ENCODE results near the gene SNED1. TPM values are rescaled to one million over a fixed set of nuclear protein-coding genes. Genes with fewer than 3 reads are reported as not detected.

Gene SNED1
- total and polyA plus RNA-seq, 2 experiments from 2014 or later = 1.5 to 2.8 TPM

- DNase-seq (ENCODE audit: low spot score) (peak; percentile 53), ATAC-seq (peak; percentile 2)
- Histone ChIP-seq H4K20me1 (replicated peaks; ENCODE audit: insufficient read depth) (no peaks in the 10 kb centered on the region; the same call in 1 of the 2 replicates), H3K27me3 (ENCODE audit: insufficient read depth) (peaks cover 18% of the 10 kb centered on the region), H3K9me2 (ENCODE audit: insufficient read depth) (no peaks in the 10 kb centered on the region), H3K27ac (ENCODE audit: low read depth) (no peak overlapping the region), H3K4me1 (ENCODE audit: insufficient read depth) (no peaks in the 10 kb centered on the region), H3K36me3 (ENCODE audit: insufficient read depth) (no peaks in the 10 kb centered on the region), H3F3A (replicated peaks; ENCODE audit: low read depth) (no peaks in the 10 kb centered on the region), H3K4me2 (peak overlapping the region; percentile 81), H3K79me2 (replicated peaks; ENCODE audit: insufficient read depth) (no peaks in the 10 kb centered on the region), H3K4me3 (peak overlapping the region; percentile 62), H2AFZ (no peak overlapping the region)
- Mint-ChIP-seq H3K27me3 (ENCODE audit: insufficient read depth, low read depth, poor library complexity) (peaks cover 21% of the 10 kb centered on the region), H3K4me1 (peaks cover 4% of the 10 kb centered on the region; the same call in 1 of the 3 replicates), H3K27ac (no peak overlapping the region), H3K9me3 (peaks cover 10% of the 10 kb centered on the region), H3K4me3 (peak overlapping the region; percentile 64), H3K36me3 (ENCODE audit: low read depth) (peaks cover 8% of the 10 kb centered on the region)
- TF ChIP-seq, protein P1, sequence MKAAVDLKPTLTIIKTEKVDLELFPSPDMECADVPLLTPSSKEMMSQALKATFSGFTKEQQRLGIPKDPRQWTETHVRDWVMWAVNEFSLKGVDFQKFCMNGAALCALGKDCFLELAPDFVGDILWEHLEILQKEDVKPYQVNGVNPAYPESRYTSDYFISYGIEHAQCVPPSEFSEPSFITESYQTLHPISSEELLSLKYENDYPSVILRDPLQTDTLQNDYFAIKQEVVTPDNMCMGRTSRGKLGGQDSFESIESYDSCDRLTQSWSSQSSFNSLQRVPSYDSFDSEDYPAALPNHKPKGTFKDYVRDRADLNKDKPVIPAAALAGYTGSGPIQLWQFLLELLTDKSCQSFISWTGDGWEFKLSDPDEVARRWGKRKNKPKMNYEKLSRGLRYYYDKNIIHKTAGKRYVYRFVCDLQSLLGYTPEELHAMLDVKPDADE (IDR thresholded peaks at IDR 0.05) = no peak
- no peak for TF ChIP-seq CREB1 (CRISPR knock-in tag; IDR thresholded peaks at IDR 0.05; ENCODE audit: low read depth)
- TF ChIP-seq EZH2 (IDR thresholded peaks at IDR 0.05; ENCODE audit: low read depth, unreplicated experiment) = no peak
- no peak for TF ChIP-seq EZH2phosphoT487 (IDR thresholded peaks at IDR 0.05; ENCODE audit: unreplicated experiment)
- no peak for TF ChIP-seq STAT1 (IDR thresholded peaks at IDR 0.05; ENCODE audit: unreplicated experiment)
- TF ChIP-seq, protein P2, sequence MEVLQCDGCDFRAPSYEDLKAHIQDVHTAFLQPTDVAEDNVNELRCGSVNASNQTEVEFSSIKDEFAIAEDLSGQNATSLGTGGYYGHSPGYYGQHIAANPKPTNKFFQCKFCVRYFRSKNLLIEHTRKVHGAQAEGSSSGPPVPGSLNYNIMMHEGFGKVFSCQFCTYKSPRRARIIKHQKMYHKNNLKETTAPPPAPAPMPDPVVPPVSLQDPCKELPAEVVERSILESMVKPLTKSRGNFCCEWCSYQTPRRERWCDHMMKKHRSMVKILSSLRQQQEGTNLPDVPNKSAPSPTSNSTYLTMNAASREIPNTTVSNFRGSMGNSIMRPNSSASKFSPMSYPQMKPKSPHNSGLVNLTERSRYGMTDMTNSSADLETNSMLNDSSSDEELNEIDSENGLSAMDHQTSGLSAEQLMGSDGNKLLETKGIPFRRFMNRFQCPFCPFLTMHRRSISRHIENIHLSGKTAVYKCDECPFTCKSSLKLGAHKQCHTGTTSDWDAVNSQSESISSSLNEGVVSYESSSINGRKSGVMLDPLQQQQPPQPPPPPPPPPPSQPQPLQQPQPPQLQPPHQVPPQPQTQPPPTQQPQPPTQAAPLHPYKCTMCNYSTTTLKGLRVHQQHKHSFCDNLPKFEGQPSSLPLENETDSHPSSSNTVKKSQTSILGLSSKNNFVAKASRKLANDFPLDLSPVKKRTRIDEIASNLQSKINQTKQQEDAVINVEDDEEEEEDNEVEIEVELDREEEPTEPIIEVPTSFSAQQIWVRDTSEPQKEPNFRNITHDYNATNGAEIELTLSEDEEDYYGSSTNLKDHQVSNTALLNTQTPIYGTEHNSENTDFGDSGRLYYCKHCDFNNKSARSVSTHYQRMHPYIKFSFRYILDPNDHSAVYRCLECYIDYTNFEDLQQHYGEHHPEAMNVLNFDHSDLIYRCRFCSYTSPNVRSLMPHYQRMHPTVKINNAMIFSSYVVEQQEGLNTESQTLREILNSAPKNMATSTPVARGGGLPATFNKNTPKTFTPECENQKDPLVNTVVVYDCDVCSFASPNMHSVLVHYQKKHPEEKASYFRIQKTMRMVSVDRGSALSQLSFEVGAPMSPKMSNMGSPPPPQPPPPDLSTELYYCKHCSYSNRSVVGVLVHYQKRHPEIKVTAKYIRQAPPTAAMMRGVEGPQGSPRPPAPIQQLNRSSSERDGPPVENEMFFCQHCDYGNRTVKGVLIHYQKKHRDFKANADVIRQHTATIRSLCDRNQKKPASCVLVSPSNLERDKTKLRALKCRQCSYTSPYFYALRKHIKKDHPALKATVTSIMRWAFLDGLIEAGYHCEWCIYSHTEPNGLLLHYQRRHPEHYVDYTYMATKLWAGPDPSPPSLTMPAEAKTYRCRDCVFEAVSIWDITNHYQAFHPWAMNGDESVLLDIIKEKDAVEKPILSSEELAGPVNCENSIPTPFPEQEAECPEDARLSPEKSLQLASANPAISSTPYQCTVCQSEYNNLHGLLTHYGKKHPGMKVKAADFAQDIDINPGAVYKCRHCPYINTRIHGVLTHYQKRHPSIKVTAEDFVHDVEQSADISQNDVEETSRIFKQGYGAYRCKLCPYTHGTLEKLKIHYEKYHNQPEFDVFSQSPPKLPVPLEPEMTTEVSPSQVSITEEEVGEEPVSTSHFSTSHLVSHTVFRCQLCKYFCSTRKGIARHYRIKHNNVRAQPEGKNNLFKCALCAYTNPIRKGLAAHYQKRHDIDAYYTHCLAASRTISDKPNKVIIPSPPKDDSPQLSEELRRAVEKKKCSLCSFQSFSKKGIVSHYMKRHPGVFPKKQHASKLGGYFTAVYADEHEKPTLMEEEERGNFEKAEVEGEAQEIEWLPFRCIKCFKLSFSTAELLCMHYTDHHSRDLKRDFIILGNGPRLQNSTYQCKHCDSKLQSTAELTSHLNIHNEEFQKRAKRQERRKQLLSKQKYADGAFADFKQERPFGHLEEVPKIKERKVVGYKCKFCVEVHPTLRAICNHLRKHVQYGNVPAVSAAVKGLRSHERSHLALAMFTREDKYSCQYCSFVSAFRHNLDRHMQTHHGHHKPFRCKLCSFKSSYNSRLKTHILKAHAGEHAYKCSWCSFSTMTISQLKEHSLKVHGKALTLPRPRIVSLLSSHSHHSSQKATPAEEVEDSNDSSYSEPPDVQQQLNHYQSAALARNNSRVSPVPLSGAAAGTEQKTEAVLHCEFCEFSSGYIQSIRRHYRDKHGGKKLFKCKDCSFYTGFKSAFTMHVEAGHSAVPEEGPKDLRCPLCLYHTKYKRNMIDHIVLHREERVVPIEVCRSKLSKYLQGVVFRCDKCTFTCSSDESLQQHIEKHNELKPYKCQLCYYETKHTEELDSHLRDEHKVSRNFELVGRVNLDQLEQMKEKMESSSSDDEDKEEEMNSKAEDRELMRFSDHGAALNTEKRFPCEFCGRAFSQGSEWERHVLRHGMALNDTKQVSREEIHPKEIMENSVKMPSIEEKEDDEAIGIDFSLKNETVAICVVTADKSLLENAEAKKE (CRISPR knock-in tag; IDR thresholded peaks at IDR 0.05) = no peak
- no peak for TF ChIP-seq CTCF (conservative IDR thresholded peaks at IDR 0.05; ENCODE audit: low read depth in 2 of 2)
- no peak for TF ChIP-seq ZNF114 (CRISPR knock-in tag; IDR thresholded peaks at IDR 0.05)
These were observed 775 bp downstream of the SNED1 start for GRCh38 chr2:240998995-240999791.

Measured in GM23338 (cell line).